Measurements from ENCODE around the gene CLCNKA.
"Not testable (repeated sequence)": the region's sequence is repeated elsewhere in the genome, so short reads cannot be mapped to it uniquely, and the experiment has no call there.

Gene CLCNKA

DNA sequence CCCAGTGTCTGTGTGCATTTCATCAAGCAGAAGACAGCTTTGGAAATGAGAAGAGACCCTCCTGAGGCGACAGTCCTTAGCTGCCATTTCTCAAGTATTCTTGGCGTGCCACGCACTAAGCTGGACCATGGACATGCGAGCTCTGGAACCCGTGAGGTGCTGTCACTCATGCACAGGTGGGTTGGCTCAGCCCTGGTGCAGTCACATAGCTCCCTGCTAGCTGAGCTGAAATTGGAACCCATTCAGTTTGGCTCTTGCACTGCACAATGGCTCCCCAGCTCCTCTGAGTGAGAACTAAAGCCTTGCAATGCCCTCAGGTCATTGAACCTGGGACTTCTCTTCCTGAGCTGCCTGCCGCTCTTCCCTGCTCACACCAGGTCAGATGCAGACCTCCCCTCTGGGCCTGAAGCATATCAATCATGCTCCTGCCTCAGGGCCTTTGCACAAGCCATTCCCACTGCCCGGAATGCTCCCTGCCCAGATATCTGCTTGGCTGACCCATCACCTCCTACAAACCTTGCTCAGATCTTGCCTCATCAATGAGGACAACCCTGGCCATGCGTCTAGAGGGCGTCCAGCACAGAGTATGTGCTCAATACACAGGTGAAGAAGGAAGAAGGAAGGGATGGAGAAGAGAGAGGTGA lies 24.1 kb upstream of the CLCNKA start:
- DNase-seq: no peak

DNA sequence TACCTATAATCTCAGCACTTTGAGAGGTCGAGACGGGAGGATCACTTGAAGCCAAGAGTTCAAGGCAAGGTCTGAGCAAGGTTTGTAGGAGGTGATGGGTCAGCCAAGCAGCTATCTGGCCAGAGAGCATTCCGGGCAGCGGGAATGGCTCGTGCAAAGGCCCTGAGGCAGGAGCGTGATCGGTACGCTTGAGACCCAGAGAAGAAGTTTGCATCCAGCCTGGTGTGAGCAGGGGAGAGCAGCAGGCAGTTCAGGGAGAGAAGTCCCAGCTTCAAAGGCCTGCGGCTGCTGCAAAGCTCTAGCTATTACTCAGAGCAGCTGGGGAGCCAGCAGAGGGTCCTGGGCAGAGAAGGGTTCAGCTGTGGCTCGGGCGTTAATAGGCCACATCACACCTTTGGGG lies 22.9 kb upstream of the CLCNKA start:
- DNase-seq: no peak

DNA sequence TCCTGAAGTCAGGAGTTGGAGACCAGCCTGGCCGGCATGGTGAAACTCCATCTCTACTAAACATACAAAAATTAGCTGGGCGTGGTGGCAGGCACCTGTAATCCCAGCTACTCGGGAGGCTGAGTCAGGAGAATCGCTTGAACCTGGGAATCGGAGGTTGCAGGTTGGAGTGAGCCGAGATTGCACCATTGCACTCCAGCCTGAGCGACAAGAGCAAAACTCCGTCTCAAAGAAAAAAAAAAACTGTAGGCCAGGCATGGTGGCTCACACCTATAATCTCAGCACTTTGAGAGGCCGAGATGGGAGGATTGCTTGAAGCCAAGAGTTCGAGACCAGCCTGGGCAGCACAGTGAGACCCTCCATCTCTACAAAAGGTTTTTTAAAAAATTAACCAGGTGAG lies 20.6 kb upstream of the CLCNKA start:
- DNase-seq: not testable (repeated sequence)

DNA sequence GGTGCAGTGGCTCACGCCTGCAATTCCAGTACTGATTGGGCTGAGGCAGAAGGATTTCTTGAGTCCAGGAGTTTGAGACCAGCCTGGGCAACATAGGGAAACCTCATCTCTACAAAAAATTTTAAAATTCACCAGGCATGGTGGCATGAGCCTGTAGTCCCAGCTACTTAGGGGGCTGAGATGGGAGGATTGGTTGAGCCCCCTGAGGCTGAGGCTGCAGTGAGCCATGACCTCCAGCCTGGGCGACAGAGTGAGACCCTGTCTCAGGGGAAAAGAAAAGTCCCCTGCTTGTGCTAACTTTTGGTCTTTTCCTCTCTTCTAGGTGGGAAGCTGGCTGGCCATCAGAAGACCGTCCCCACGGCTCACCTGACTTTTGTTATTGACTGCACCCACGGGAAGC lies 16.2 kb upstream of the CLCNKA start:
- DNase-seq: no peak

DNA sequence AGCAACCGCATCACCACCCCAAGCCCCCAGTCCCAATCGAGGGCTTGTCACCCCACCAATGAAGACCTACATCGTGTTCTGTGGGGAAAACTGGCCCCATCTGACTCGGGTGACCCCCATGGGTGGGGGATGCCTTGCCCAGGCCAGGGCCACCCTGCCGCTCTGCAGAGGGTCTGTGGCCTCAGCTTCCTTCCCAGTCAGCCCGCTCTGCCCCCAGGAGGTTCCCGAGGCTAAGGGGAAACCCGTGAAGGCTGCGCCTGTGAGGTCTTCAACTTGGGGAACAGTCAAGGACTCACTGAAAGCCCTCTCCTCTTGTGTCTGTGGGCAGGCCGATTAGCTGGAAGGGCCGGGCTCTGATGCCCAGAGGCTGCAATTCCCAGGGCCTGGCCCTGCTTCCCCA lies 15.8 kb upstream of the CLCNKA start:
- no peak for DNase-seq

DNA sequence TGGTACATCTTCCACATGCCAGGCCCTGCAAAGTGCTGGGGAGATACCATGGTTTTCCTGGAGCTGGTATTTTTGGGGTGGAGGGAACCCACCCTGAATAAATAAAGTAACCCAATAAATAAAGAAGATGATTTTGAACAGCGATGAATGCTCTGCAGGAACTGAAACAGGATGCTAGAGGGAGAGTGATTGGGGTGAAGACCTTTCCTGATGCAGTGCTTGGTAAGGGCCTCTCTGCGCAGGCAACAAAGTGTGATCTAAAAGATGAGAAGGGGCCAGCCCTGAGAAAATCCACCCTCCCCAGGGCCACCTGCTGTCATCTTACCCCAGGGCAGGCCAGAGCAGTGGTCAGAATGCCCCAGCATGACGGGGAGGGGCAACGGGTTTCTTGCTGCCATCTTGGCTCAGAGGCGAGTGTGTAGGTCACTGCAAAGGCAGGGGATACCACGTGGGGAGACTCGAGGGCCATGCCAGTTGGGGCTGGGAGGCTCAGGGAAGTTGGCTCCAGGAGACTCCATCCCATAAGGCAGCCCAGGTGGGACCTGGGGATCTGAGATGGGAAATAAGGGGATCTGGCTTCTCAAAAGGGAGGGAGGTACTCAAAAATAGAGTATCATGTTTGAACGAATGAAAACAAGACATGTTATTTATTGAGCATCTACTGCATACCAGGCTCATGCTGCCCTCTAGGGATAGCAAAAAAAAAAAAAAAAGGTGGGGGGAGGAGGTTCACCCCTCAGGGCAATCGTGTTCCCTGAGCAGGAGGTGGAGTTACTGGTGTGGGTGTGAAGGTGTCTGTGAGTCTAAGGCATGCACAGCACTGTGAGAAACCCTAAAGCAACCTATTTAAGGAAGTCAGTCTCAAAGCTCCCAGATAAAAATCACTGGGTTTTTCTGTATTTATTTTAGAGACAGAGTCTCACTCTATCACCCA lies 15.0 kb upstream of the CLCNKA start:
- no peak for DNase-seq

DNA sequence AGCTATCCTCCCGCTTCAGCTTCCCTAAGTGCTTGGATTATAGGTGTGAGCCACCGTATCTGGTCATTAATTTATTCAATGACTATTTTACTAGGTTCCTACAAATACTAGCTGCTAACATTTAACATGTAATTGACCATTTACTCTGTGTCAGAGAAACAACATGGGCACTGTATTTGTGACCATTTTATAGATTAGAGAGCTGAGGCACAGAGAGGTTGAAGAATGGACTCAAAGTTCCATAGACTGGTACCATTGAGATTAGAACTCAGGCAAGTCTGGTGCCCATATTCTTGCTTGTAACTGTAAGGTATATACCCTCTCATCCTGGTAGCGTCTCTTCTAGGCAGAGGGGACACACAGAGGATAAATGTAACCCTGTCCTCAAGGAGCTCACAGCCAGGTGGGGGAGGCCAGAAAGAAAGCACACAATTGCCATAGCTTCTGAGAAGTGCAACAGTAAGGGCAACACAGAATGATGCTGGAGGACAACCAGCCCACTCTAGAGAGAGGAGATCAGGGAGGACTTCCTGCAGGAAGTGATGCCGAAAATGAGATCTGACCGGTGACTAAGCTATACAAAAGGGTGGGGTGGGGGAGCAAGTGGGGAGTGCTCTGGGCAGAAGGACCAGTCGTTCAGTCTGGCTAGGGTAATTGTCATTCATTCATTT lies 14.0 kb upstream of the CLCNKA start:
- DNase-seq: no peak

DNA sequence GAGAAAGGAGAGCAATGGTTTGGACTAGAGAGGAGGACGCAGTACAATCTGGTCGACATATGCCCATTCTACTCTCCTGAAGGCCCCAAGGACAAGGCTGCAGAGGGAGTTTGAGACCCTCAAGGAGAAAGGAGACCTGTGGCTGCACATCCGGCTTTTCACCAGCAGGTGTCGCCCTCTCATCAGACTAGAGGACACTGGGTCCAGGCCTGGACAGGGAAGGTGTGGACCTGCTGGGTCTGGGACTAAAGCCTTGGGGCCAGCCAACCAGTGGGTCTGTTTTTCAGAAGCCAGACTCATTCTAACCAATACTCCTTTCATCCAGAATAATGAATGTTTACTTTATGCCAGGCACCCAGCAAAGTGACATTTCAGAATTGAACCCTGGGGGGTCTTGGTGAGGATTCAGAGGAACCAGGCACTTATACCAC lies 12.8 kb upstream of the CLCNKA start:
- peak; percentile 30 to 75 for DNase-seq

DNA sequence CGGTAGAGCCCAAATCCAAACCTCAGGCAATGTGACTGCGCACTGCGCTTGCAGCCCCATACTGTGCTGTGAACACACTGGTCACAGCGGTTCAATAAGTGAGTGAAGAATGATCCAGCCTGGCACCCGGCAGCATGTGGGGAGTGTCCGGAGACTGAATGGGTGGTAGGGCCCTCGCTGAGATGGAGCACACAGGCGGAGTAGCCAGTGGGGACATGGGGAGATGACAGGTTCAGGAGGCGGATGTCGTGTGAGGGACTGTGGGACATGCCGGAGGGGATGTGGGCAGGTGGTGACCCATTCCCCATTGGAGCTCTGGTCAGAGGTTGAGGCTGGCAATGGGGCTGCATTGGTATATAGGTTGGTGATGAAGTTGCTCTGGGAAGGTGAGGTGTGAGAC lies 12.2 kb upstream of the CLCNKA start:
- no peak for DNase-seq

DNA sequence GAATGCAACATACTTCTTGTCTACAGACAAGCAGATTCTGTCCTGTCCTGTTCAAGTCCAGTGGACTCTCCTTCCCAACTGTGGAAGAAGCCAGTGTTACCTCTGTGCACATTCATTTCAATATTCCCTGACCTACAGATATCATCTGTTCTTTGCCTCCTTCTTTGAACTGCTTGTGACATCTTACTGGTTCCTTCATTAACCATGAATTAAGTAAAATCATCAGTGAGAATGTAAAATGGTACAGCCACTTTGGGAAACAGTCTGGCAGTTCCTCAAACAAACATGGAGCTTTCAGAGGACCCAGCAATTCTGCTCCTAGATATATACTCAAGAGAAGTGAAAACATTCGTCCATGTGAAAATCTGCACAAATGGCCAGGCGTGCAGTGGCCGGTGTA lies 11.0 kb upstream of the CLCNKA start:
- DNase-seq: no peak

DNA sequence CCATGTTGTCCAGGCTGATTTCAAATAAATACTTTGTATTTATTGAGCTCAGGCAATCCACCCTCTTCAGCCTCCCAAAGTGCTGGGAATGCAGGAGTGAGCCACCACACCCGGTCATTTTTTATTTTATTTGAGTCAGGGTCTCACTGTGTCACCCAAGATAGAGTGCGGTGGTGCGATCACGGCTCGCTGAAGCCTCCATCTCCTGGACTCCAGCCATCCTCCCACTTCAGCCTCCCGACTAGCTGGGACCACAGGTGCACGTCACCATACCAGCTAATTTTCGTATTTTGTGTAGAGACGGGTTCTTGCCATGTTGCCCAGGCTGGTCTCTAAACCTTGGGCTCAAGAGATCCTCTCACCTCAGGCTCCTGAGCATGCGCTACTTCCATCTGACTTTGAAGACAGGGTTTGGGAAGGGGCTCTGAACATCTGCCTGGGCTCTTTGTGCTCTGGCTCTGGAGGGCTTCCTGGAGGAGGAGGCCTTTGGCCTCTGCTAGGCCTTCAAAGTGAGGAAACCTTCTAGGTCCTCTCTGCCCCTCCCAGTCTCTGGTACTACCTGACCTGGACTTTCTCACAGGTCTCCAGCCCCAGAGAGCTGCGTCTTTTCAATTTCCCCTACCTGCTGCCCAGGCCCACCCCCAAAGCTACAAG lies 9.8 kb upstream of the CLCNKA start:
- DNase-seq: no peak

DNA sequence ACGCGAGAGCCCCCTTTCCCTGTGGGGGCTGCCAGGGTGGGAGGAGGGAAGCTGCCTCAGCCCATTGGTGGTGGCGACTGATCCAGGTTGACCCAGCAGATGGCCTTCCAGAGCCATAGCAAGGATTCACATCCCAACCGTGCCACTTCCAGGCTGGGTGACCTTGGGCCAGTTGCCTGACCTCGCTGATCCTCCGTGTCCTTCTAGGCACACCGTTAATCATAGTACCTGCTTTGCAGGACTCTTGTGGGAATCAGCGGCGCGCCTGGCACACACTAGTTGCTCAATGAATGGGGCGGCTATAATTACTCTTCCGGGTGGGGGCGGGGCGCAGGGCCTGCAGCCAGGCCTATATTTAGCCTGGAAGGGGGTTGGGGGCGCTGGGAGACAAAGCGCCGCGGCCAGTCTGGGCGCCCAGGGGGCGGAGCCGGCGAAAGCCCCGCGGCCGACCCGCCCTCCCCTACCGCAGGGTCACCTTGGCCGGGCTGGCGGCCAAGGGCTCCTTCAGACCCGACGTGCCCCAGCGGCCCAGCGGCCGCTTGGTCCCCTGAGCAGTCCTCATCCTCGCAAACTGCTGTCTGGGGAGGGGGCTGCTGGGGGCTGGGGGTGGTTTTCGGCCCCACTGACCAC lies 9.1 kb upstream of the CLCNKA start:
- DNase-seq: no peak

DNA sequence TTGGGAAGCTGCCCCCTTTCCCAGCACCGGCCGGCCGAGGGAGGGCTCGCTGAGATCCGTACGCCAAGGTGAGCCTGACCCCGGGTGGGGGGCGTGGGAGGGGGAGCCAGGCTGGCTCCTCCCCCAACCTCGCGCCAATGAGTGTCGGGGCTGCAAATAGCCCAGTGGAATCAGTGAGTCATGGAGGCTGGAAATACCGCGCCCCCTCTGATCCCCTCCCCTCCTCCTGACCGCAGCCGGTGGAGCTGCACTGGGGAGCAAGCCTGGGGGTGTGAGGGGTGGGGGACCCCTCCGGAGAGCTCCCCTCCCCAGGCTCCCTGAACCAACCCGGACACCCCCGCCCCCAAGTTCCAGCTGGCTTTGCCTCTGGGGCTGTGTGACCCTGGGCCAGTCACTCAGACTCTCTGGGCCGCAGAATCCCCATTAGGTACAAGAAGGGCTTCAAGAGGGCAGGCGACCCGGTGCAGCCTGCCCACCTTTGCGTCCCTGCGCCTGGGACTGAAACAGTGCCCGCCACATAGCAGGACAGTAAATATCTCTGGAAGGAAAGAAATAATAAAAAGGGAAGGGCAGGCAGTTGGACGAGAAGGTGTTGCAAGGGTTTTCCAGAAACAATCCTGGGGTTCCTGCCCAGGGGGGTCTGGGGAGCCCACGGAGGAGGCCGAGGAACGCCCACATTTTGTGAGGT lies 8.5 kb upstream of the CLCNKA start:
- no peak for DNase-seq

DNA sequence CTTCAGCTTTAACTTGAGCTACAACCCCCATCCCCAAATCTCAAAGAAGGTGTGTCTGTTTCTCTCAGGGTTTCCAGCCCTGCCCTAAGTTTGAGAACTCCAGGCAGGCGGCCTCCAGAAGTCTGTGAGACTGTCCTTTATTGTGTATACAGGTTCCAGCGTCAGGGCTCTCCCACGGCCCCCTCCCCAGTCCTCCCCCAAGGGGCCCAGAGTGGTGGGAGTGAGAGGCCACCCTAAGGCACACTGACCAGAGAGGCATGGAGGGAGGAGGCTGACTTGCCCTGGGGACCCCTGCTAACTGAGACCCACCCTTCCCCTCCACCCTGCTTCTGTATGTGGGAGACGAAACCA lies 8.0 kb upstream of the CLCNKA start:
- DNase-seq: no peak

DNA sequence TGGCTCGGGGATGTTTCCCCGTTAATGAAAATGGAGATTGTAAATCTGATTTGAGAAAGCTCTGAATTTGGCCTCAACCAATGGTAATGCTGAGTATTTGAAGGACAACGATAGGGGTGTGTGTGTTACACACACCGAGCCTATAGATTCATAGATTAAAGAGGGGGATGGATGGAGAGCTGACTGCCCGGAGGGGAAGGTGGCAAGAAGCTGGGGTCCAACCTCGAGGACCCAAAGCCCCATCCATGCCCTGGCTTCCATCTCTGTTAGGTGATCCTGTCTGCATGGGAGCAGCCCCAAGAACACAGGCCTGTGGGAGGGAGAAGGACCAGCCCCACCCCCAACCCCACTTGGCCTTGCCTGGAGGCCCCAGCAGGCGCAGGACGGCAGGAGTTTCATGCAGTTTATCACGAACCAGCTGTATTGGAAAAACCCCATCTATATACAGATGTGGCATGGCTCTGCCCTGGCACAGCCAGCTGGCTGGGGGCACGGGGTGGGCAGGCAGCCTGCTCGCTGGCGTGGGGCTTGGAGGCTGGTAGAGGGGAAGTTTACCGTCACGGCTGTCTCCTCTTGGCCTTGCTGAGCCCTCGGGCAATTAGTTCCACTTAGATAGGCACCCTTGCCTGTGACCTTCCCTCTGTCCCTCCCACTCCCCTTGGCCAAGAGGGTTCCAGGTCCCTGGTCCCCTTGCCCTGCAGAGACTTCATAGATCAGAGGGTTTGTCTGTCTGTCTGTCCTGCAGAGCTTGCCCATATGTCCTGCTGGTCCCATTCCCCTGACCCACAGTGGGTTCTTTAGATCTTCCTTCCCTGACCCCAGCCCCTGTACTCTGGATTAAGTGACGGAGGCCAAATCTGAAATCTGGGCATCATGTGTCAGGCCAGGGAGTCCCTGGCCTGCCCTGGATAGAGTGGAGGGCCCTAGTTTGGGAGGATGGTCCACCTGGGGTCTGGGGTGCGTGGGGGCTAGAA lies 7.0 kb upstream of the CLCNKA start:
- DNase-seq: no peak

DNA sequence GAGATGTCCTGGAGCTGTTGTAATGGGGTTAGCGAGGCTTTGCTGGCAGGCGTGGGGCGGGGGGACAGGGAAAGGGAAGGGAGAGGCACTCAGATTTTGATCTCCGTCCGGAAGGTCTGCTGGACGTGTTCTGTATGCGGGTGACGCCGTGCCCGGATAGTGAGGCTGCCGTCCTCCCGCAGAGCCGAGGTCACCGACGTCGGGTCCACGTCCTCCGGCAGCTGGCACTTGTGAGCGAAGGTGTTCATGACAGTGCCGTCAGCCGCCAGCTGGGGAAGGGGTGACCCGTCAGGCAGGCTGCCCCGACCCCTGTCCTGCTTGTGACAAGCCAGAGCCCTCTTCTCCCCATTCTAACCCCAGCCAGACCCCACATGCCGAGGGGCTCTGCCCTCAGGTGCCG lies 6.3 kb upstream of the CLCNKA start:
- no peak for DNase-seq

DNA sequence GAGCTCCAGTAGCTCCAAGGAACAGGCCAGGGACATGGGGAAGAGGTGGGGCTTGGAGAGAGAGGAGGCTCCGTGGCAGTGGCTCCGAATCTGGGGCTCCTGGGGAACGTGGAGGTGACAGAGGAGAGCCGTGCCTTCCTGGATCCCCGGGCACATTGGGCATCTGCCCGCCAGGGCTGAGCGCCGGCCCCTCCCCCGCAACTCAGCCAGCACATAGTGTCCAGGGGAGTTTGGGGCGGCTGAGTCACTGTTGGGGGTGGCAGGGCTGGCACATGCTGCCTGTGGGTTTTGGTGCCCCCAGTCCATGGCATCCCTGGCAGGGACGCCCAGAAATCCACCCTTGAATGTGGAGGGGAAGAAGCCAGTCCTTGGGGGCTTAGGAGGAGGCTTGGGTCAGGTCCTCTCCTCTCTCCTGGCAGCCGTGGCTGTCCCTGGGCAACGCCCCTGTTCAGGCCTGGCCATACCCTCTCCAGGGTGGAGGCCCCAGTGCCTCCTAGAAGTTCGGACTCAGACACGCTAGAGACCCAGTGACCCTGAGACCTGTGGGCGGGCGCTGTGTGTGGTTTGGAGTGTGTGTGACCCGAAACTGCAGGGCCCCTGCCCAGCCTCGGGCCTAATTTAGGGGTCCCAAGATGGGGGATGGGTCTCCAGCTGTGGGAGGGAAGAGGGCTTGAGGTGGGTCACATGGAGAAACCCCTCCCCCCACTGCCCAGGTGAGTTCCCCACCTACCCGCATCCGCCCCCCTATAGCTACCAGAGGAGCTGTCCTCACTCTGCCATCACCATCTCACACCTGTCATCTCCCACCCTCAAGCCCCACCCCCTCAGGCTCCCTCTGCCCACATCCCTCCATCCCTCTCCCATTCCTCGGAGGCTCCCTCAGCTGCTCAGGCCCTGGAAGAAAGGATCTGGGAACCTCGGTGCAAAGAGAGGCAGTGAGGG lies 5.6 kb upstream of the CLCNKA start:
- DNase-seq: no peak

DNA sequence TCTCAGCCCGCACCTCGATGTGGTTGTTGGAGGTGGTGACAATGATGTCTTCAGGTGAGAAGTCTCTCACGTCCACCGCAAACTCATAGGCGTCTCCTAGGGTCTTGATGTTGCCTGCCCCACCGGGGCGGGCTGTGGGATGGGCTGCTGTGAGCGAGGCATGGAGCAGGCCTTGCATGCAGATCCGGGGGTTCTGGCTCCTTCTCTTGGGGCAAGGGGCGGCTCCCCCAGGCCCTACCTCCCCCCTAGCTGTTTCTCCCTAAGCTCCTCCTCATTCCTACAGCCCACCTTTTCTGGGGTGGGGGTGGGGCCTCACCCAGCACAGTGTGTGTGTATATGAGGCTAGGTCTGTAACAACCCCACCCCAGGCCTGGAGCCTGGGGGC lies 4.8 kb upstream of the CLCNKA start:
- DNase-seq: no peak

DNA sequence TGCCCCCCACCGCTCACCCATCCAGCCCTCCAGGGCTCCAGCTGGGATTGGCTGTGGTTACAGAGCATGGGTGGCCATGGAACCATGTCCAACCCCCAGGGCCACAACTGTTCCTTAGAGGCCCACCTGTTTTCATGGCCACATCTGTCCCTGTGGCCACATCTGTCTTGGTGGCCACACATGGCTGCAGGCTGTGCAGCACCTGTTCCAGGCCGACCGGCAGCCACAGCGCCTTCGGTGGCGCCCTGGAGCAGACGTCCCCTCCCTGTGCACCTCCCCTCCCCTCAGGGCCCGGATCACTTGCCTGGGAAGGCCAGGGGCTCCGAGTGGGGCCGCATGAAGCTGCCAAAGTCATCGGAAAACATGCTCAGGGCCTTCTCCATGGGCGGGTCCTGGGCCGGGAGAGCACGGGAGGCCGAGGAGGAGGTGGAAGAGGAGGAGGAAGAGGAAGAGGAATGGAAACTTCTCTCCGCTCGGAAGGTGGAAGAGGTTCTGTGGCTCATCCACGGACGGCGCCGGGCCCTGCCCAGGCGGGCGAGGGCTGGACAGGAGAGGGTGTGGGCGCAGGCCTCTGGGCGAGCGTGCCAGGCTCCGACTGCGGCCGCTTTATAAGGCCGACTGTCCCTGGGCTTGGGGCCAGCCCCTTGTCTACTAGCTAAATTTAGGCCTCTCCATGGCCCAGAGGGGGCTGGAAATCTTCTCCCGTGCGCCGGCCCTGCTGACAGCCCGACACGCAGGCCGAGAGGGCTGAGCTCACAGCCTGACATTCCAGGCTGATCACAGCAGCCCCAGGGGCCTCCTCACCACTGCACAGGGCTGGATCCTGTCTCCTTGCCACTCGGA lies 4.2 kb upstream of the CLCNKA start, which contains the start of gene HSPB7:
Gene HSPB7, minus strand, starts transcription at position 583 of the 843 bp plus-strand sequence. Its CDS starts 80 bp downstream, at position 503.
- peak in 1 of 2 experiments; percentile 31 for DNase-seq
